ENCODE results near the gene TRAPPC2B. TPM values are rescaled to one million over a fixed set of nuclear protein-coding genes. Genes with fewer than 3 reads are reported as not detected.
A peak's percentile ranks its signal among the peaks of the same experiment; 100 is the strongest.

Gene TRAPPC2B
- total RNA-seq, 1 experiment from 2014 or later, result 3.9 TPM

DNA sequence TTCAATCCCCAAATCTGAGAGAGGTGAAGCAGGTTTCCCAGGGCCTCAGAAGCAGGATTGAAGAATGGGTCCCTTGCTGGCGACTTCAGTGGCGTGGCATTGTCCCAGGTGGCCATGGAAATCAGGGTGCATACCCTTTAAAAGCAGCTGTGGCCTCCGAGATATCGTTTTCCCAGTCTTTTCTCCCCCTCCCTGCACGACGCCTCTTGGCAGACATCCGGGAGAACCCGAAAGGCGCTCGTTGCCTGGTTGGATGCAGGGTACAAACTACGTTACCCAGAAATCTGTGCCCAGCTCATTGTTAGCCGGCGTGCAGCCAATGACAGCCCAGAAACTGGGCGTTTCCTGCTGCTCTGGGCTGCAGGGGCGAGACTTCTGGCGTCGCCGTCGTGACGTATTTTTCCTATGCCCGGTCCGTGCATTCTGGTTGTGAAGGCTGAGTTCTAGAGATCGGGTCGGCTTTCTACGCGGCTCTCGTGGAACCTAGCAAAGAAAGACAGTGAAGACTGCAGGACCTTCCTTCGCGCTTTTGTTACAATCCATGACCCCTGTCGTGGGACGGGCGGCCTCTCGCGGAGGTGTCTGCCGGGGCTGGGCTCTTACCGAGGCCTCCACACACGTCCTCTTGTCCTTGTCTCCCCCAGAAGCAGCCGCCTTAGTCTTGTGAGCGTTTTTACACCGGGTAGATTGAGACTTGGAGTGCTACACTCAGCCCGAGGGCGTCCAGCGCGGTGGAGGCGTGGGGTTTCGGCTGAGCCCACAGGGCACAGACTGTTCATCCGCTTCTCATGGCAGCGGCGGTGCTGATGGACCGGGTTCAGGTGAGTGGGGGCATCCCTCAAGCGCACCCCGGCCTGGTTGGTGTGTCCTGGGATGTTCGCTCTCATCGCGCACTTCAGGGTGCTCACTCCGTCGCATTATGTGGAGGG lies 12.2 kb upstream of the TRAPPC2B start, which contains the start of gene ZNF304 (continued):
- TF ChIP-seq YY1 (IDR thresholded peaks at IDR 0.05; ENCODE audit: extremely low read depth, insufficient replicate concordance, low read depth, low read length) (peak; percentile 81), JUND (IDR thresholded peaks at IDR 0.05) (no peak), TCF7L2 (IDR thresholded peaks at IDR 0.05; ENCODE audit: borderline replicate concordance, extremely low read depth, insufficient read depth, insufficient read length) (no peak), ZFX (IDR thresholded peaks at IDR 0.05) (peak; percentile 40), EZH2 (IDR thresholded peaks at IDR 0.05) (no peak), RAD21 (IDR thresholded peaks at IDR 0.05; ENCODE audit: low read depth) (no peak)
- TF ChIP-seq, protein P1, sequence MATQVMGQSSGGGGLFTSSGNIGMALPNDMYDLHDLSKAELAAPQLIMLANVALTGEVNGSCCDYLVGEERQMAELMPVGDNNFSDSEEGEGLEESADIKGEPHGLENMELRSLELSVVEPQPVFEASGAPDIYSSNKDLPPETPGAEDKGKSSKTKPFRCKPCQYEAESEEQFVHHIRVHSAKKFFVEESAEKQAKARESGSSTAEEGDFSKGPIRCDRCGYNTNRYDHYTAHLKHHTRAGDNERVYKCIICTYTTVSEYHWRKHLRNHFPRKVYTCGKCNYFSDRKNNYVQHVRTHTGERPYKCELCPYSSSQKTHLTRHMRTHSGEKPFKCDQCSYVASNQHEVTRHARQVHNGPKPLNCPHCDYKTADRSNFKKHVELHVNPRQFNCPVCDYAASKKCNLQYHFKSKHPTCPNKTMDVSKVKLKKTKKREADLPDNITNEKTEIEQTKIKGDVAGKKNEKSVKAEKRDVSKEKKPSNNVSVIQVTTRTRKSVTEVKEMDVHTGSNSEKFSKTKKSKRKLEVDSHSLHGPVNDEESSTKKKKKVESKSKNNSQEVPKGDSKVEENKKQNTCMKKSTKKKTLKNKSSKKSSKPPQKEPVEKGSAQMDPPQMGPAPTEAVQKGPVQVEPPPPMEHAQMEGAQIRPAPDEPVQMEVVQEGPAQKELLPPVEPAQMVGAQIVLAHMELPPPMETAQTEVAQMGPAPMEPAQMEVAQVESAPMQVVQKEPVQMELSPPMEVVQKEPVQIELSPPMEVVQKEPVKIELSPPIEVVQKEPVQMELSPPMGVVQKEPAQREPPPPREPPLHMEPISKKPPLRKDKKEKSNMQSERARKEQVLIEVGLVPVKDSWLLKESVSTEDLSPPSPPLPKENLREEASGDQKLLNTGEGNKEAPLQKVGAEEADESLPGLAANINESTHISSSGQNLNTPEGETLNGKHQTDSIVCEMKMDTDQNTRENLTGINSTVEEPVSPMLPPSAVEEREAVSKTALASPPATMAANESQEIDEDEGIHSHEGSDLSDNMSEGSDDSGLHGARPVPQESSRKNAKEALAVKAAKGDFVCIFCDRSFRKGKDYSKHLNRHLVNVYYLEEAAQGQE (IDR thresholded peaks at IDR 0.05; ENCODE audit: low read depth), result no peak

DNA sequence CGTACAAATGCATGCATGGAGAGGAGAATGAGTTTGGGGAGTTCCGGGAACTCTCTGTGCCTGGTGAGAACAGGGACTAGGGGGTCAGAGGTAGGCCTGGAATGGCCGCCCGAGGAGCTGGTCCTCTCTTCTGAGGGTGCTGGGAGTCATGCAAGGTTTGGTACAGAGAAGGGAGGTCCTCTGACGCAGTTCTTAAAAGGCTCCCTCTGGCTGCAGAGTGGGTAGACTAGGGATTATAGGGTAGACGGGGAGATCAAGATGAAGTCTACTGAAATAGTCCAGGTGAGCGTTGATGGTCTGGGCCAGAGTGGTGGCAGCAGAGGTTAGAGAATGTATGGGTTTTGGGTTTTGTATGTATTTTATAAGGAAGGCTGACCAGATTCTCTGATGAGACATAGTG lies 11.5 kb upstream of the TRAPPC2B start:
- Histone ChIP-seq H3K79me2 (ENCODE audit: insufficient read depth, low read length) (peaks cover 22% of the 10 kb centered on the region), H4K20me1 (ENCODE audit: insufficient read depth) (no peaks in the 10 kb centered on the region), H3K4me2 (ENCODE audit: low read length) (peak overlapping the region; percentile 91), H3K9me2 (ENCODE audit: insufficient read depth) (no peaks in the 10 kb centered on the region), H3K27ac (ENCODE audit: low read depth, low read length) (no peak overlapping the region; the same call in 1 of the 2 replicates), H3K9me3 (ENCODE audit: control insufficient read depth in 1 of 2, insufficient read depth in 1 of 2, low read depth in 1 of 2, low read length in 2 of 2) (no peaks in the 10 kb centered on the region; a peak in 1 of 4 replicates), H3K4me3 (replicated peaks in 1 of 2; ENCODE audit: low read depth in 1 of 2, low read length in 2 of 2) (peak overlapping the region; percentile 72 to 92), H3K27me3 (ENCODE audit: insufficient read depth, low read length) (no peaks in the 10 kb centered on the region), H2AFZ (ENCODE audit: low read depth, low read length, poor library complexity, severe bottlenecking) (no peak overlapping the region), H3K4me1 (ENCODE audit: control insufficient read depth in 1 of 2, insufficient read depth in 2 of 2, low read length in 2 of 2) (peaks cover 5 to 16% of the 10 kb centered on the region in 2 experiments; a peak in 3 of 4 replicates), H3K9ac (ENCODE audit: low read length) (peak overlapping the region; percentile 70), H3K36me3 (ENCODE audit: control insufficient read depth in 1 of 2, insufficient read depth in 2 of 2, low read length in 2 of 2) (peaks cover 12 to 18% of the 10 kb centered on the region in 2 experiments; a peak in 3 of 4 replicates)
- ATAC-seq (0 out of 2 replicates have a peak, but pooled peaks have one; percentile 2), DNase-seq (ENCODE audit: low read depth, low spot score) (no peak)
- ChIA-PET CTCF (no interaction called here), POLR2A (no interaction called here), RAD21 (ENCODE audit: low non-redundant PET in 1 of 2, low total read pairs in 2 of 2, uncharacterized antibody in 2 of 2, unreplicated experiment in 2 of 2) (no interaction called here)
- intact Hi-C loops (cut with micrococcal nuclease), result no loop called here
- no TSS peak for BruUV-seq (replicated peaks)
- TF ChIP-seq EZH2phosphoT487 (IDR thresholded peaks at IDR 0.05; ENCODE audit: borderline replicate concordance) (no peak), ZNF274 (IDR thresholded peaks at IDR 0.05; ENCODE audit: low read depth, low read length) (no peak), EZH2 (IDR thresholded peaks at IDR 0.05) (no peak), CBX3 (IDR thresholded peaks at IDR 0.05; ENCODE audit: low read depth) (no peak), ZFX (IDR thresholded peaks at IDR 0.05) (no peak), CEBPB (IDR thresholded peaks at IDR 0.05; ENCODE audit: low read depth) (no peak), SP1 (IDR thresholded peaks at IDR 0.05; ENCODE audit: low read depth) (no peak), RAD21 (IDR thresholded peaks at IDR 0.05; ENCODE audit: low read depth) (no peak), POLR2A (IDR thresholded peaks at IDR 0.05; ENCODE audit: borderline replicate concordance, extremely low read depth, insufficient read depth, insufficient read length) (no peak), SRF (IDR thresholded peaks at IDR 0.05; ENCODE audit: low read depth) (no peak)
- TF ChIP-seq, protein P2, sequence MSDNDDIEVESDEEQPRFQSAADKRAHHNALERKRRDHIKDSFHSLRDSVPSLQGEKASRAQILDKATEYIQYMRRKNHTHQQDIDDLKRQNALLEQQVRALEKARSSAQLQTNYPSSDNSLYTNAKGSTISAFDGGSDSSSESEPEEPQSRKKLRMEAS (IDR thresholded peaks at IDR 0.05), result no peak
- TF ChIP-seq, protein P3, sequence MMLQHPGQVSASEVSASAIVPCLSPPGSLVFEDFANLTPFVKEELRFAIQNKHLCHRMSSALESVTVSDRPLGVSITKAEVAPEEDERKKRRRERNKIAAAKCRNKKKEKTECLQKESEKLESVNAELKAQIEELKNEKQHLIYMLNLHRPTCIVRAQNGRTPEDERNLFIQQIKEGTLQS (IDR thresholded peaks at IDR 0.05), result no peak
- TF ChIP-seq, protein P4, sequence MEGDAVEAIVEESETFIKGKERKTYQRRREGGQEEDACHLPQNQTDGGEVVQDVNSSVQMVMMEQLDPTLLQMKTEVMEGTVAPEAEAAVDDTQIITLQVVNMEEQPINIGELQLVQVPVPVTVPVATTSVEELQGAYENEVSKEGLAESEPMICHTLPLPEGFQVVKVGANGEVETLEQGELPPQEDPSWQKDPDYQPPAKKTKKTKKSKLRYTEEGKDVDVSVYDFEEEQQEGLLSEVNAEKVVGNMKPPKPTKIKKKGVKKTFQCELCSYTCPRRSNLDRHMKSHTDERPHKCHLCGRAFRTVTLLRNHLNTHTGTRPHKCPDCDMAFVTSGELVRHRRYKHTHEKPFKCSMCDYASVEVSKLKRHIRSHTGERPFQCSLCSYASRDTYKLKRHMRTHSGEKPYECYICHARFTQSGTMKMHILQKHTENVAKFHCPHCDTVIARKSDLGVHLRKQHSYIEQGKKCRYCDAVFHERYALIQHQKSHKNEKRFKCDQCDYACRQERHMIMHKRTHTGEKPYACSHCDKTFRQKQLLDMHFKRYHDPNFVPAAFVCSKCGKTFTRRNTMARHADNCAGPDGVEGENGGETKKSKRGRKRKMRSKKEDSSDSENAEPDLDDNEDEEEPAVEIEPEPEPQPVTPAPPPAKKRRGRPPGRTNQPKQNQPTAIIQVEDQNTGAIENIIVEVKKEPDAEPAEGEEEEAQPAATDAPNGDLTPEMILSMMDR (IDR thresholded peaks at IDR 0.05 in 2 of 3, conservative IDR thresholded peaks at IDR 0.05 in 1 of 3; ENCODE audit: borderline replicate concordance in 1 of 3, insufficient read depth in 1 of 3, low read depth in 2 of 3, low read length in 2 of 3), result no peak

Measured in HCT116 (cell line).